GM12875 (cell line): Measurements from ENCODE around the gene UBE2O.

Source experiments
- H3K4me3 ChIP-seq: one replicate; pipeline ENCODE4 v1.5.1; 2011; ENCODE audit warnings: low read depth, low read length, control low read depth
- TF ChIP-seq, protein P1 (sequence below): IDR thresholded peaks from 2 replicates; pipeline ENCODE4 v1.5.1; 2011; ENCODE audit warnings: low read depth, mild to moderate bottlenecking, control low read depth, inconsistent platforms, low read length, moderate library complexity, borderline replicate concordance; ENCODE audit not compliant: insufficient read depth

Gene UBE2O

DNA sequence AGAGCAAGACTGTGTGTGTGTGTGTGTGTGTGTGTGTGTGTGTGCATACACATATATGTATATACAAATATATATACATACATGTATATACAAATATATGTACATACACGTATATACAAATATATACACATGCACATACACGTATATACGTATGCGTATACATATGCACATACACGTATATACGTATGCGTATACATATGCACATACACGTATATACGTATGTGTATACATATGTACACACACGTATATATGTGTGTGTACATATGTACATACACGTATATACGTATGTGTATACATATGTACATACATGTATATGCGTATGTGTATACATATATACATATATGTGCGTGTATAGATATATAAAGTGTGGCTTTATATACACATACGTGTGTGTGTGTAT lies 37.2 kb downstream of the UBE2O start:
- TF ChIP-seq, protein P1, sequence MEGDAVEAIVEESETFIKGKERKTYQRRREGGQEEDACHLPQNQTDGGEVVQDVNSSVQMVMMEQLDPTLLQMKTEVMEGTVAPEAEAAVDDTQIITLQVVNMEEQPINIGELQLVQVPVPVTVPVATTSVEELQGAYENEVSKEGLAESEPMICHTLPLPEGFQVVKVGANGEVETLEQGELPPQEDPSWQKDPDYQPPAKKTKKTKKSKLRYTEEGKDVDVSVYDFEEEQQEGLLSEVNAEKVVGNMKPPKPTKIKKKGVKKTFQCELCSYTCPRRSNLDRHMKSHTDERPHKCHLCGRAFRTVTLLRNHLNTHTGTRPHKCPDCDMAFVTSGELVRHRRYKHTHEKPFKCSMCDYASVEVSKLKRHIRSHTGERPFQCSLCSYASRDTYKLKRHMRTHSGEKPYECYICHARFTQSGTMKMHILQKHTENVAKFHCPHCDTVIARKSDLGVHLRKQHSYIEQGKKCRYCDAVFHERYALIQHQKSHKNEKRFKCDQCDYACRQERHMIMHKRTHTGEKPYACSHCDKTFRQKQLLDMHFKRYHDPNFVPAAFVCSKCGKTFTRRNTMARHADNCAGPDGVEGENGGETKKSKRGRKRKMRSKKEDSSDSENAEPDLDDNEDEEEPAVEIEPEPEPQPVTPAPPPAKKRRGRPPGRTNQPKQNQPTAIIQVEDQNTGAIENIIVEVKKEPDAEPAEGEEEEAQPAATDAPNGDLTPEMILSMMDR: no peak
- no peak overlapping the region for H3K4me3 ChIP-seq

DNA sequence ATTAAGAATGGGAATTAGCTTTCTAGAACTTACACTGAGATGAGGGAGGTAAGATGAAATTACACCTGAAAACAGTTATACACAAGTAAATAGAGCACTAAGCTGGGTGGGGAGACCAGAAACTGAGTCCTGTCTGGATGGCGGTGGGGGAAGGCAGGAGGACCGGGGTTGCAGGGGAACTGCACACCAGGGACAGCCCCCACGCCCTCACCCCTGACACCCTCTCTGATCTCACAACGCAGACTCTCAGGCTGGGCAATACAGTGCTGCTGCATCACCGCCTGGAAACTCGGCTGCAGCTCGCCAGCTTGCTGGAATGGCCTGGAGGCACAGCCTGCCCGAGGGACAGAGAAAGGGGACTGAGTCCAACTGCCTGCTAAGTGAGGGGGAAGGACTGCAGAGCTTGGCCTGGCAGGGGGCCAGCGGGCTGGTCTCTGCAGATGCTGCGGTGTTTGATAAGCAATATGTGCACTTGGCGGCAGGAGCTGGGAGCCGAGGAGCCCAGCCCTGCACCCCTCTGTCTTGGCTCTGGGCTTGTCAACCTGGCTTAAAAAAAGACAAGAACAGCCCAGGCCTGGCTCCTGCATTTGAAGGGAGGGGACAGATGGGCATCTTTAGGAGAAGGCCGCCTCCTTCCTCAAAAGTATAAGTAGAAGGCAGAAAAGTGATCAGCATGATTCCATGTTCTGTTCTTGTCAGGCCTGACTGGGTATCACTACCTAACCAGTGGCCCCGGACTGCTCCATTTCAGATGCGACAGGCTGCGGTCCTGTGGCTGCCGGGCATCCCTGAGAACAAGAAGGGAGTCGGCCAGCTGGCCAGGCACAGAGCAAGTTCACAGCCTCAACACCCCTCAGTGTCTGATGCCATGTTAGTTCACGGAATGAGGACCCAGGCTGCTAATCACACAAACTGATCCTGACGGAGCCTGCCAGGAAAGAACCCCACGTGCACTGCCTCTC lies 38.3 kb downstream of the UBE2O start:
- H3K4me3 ChIP-seq: no peak overlapping the region
- TF ChIP-seq, protein P1: no peak

DNA sequence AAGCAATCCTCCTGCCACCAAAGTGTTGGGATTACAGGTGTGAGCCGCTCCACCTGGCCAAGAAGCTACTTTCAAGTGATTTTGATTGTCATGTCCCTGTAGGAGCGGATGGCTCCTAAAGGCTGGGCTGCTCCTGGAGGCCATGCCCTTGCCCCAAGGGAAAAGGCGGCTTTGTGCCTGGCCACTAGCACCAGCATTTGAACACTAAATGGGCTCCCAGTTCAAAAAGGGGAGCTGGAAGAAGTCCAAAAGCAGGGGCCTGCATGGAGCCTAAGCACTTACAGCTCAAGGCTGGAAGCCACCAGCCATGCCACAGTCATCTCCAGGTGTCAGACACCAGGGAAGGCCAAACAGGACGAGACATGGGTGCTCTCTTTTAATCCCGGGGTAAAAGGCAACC lies 41.7 kb downstream of the UBE2O start:
- H3K4me3 ChIP-seq: no peak overlapping the region

DNA sequence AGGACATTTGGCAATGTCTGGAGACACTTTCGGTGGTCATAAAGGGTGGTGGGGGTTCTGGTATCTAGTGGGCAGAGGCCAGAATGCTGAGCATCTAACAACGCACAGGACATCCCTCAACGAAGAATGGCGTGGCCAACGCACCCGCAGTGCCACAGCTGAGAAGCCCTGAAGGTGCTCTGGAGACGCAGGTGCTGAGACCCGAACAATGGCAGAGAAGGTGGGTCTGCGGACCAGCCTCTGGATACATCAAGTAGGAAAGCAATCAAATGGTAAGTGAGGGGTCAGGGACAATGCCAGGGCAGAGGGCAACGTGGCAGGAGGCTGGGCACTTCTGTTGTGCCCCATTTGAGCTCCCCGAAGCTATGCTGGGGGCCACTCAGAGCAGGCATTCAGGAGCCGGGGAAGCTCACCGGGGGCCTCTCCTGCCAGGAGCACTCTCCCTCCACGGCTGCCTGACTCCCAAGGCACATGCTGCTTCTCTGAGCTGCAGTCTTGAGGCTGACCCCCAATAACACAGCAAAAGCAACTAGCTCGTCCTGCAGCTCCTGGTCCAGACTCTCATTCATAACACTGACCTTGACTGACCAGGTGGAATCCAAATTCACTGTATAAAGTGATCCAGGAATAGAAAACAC lies 42.5 kb downstream of the UBE2O start:
- no peak overlapping the region for H3K4me3 ChIP-seq
- TF ChIP-seq, protein P1: no peak

More for the DNA sequence above, 41.7 kb downstream of the UBE2O start:
- TF ChIP-seq, protein P1: no peak

- H3K4me3 ChIP-seq: no peak overlapping the region
- TF ChIP-seq, protein P1: peak; percentile 86
Observed at GRCh38 chr17:76408037-76408849, 44.7 kb downstream of the UBE2O start.

DNA sequence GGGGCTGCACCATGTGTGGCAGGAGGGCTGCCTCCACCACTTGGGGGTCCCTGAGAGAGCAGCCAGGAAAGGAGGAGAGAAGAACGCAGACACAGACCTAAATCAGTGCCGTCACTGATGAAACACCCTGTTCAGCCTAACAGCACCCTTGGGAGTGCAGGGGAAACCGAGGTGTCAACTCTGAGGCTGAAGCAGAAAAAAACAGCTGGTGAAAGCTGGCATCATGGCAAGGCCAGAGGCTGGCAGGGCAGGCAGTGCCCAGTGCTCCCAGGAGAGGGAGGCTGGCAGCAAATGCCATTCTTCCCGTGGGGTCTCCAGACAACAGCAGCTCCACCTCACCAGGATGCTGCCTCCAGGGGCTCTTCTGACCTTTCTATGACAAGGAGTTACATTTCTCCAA lies 45.4 kb downstream of the UBE2O start:
- TF ChIP-seq, protein P1: no peak
- no peak overlapping the region for H3K4me3 ChIP-seq
